H1 (cell line): ENCODE measurements around the gene NAV2.

ENCODE experiments used
- CTCF ChIP-seq, 3 experiments: IDR thresholded peaks; 1 replicate in 2 of 3; 2 replicates in 1 of 3; pipeline versions ENCODE4 v1.5.1 to v1.6.1; 2011; ENCODE audit warnings: low read length in 3 of 3, mild to moderate bottlenecking in 3 of 3, inconsistent platforms in 2 of 3, low read depth in 1 of 3, moderate library complexity in 1 of 3; ENCODE audit not compliant: insufficient read depth in 1 of 3; ENCODE audit errors: control extremely low read depth in 1 of 3
- POLR2A ChIP-seq, 2 experiments: IDR thresholded peaks; 1 replicate in 1 of 2; 2 replicates in 1 of 2; pipeline ENCODE4 v1.6.1; 2011; ENCODE audit warnings: low read depth in 2 of 2, low read length in 2 of 2, mild to moderate bottlenecking in 2 of 2; ENCODE audit errors: control extremely low read depth in 1 of 2

- no peak for TF ChIP-seq CTCF (IDR thresholded peaks at IDR 0.05; ENCODE audit: control extremely low read depth in 1 of 3, insufficient read depth in 1 of 3, low read depth in 1 of 3, low read length in 3 of 3)
- no peak for TF ChIP-seq POLR2A (IDR thresholded peaks at IDR 0.05; ENCODE audit: control extremely low read depth in 1 of 2, low read depth in 2 of 2, low read length in 2 of 2)
These were observed 31.7 kb upstream of the NAV2 start for GRCh38 chr11:19680829-19681368.
